ENCODE data around the gene TNIP2. TPM values are rescaled to one million over a fixed set of nuclear protein-coding genes. Genes with fewer than 3 reads are reported as not detected.

The TNIP2 gene
- total RNA-seq, 1 experiment from 2014 or later = 41.0 TPM

GRCh38 chr4:2791518-2792395 is 35.6 kb upstream of the TNIP2 start (continued):
- TF ChIP-seq ZNF274 (IDR thresholded peaks at IDR 0.05; ENCODE audit: low read depth, low read length) (no peak), ELF1 (IDR thresholded peaks at IDR 0.05; ENCODE audit: borderline replicate concordance, low read depth) (no peak), EZH2phosphoT487 (IDR thresholded peaks at IDR 0.05; ENCODE audit: borderline replicate concordance) (no peak), ZFX (IDR thresholded peaks at IDR 0.05) (no peak), SP1 (IDR thresholded peaks at IDR 0.05; ENCODE audit: low read depth) (no peak), FOSL1 (IDR thresholded peaks at IDR 0.05; ENCODE audit: low read depth) (no peak), MAX (IDR thresholded peaks at IDR 0.05) (no peak), EZH2 (IDR thresholded peaks at IDR 0.05) (no peak), POLR2A (IDR thresholded peaks at IDR 0.05; ENCODE audit: borderline replicate concordance, extremely low read depth, insufficient read depth, insufficient read length) (no peak)

- ChIA-PET RAD21 (ENCODE audit: low non-redundant PET in 1 of 2, low total read pairs in 2 of 2, uncharacterized antibody in 2 of 2, unreplicated experiment in 2 of 2) (no interaction called here), POLR2A (no interaction called here), CTCF (no interaction called here)
- H3K9ac ChIP-seq (ENCODE audit: low read length) = no peak overlapping the region
- TF ChIP-seq ELF1 (IDR thresholded peaks at IDR 0.05; ENCODE audit: borderline replicate concordance, low read depth) (no peak), POLR2A (IDR thresholded peaks at IDR 0.05; ENCODE audit: borderline replicate concordance, extremely low read depth, insufficient read depth, insufficient read length) (no peak), ZBTB33 (IDR thresholded peaks at IDR 0.05; ENCODE audit: extremely low read depth, insufficient replicate concordance, low read length) (no peak), CTCF (IDR thresholded peaks at IDR 0.05 in 2 of 3, conservative IDR thresholded peaks at IDR 0.05 in 1 of 3; ENCODE audit: borderline replicate concordance in 1 of 3, insufficient read depth in 1 of 3, low read depth in 2 of 3, low read length in 2 of 3) (no peak), EZH2 (IDR thresholded peaks at IDR 0.05) (no peak)
- no peaks in the 10 kb centered on the region for H3K27me3 ChIP-seq (ENCODE audit: insufficient read depth, low read length)
- no peak overlapping the region for H3K4me3 ChIP-seq (replicated peaks in 1 of 2; ENCODE audit: low read depth in 1 of 2, low read length in 2 of 2)
- H3K9me2 ChIP-seq (ENCODE audit: insufficient read depth) = no peaks in the 10 kb centered on the region
- no peak for ATAC-seq
- no peak overlapping the region for H2AFZ ChIP-seq (ENCODE audit: low read depth, low read length, poor library complexity, severe bottlenecking)
- H3K4me1 ChIP-seq (ENCODE audit: control insufficient read depth in 1 of 2, insufficient read depth in 2 of 2, low read length in 2 of 2) = peaks cover 22 to 33% of the 10 kb centered on the region in 2 experiments
- DNase-seq (ENCODE audit: low read depth, low spot score) = no peak
- no peaks in the 10 kb centered on the region for H4K20me1 ChIP-seq (ENCODE audit: insufficient read depth)
- no peaks in the 10 kb centered on the region for H3K36me3 ChIP-seq (ENCODE audit: control insufficient read depth in 1 of 2, insufficient read depth in 2 of 2, low read length in 2 of 2)
- intact Hi-C loops (cut with micrococcal nuclease) = no loop called here
- no peak overlapping the region for H3K4me2 ChIP-seq (ENCODE audit: low read length)
- BruUV-seq (replicated peaks) = no TSS peak
- H3K9me3 ChIP-seq (ENCODE audit: control insufficient read depth in 1 of 2, insufficient read depth in 1 of 2, low read depth in 1 of 2, low read length in 2 of 2) = no peaks in the 10 kb centered on the region
- no peak overlapping the region; the same call in 1 of the 2 replicates for H3K27ac ChIP-seq (ENCODE audit: low read depth, low read length)
- no peaks in the 10 kb centered on the region for H3K79me2 ChIP-seq (ENCODE audit: insufficient read depth, low read length)
These were observed 34.7 kb upstream of the TNIP2 start for GRCh38 chr4:2790583-2791517.

Measured in HCT116 (cell line).